Left lung (tissue), 10 donors: ENCODE data around the gene ALK. TPM values are rescaled to one million over a fixed set of nuclear protein-coding genes. Genes with fewer than 3 reads are reported as not detected.

Source experiments
- ATAC-seq: fragments of 200-7000 bp; cut with Tn5 transposase; one replicate; pipeline ENCODE4 v1.9.1; 2020; ENCODE audit warnings: moderate library complexity
- DNase-seq, 4 donors: peaks; one replicate each; pipeline ENCODE4 v3.0.0-alpha.2; 2013 to 2020
- H3K27ac ChIP-seq, 2 donors: fragments of 200-600 bp; sonication (generic) in 1 of 2; one replicate each; pipeline versions ENCODE4 v1.5.0 to v1.8.0; 2020 to 2021
- H3K27me3 ChIP-seq, 2 donors: fragments of 200-600 bp; sonication (generic) in 1 of 2; one replicate each; pipeline versions ENCODE4 v1.5.0 to v1.8.0; 2020 to 2021
- H3K36me3 ChIP-seq, 2 donors: fragments of 200-600 bp; sonication (generic) in 1 of 2; one replicate each; pipeline versions ENCODE4 v1.5.0 to v1.8.0; 2020 to 2021
- H3K4me1 ChIP-seq, 2 donors: fragments of 200-600 bp; one replicate each; pipeline ENCODE4 v1.8.0; 2021
- H3K4me3 ChIP-seq, 2 donors: fragments of 200-600 bp; sonication (generic) in 1 of 2; one replicate each; pipeline versions ENCODE4 v1.5.0 to v1.8.0; 2020 to 2021; ENCODE audit warnings: mild to moderate bottlenecking in 1 of 2
- H3K9me3 ChIP-seq, 2 donors: fragments of 200-600 bp; sonication (generic) in 1 of 2; one replicate each; pipeline versions ENCODE4 v1.5.0 to v1.8.0; 2020 to 2021
- intact Hi-C, 2 donors: fragments of 100-400 bp; cut with DNase I; formaldehyde crosslinking; loops; one replicate each; pipeline versions ENCODE4 v1.11.2 to v1.14.2; 2022
- polyA plus RNA-seq, 6 donors: library from polyadenylated mRNA; unstranded; fragments of 120-200 nt; gene quantifications; one replicate each; pipeline ENCODE4 v1.2.1, GENCODE V29; 2013; ENCODE audit not compliant: insufficient read length in 6 of 6
- total RNA-seq, 2 donors: library from RNA; stranded (reverse); fragmentation: NEBNext Ultra II Directional; extraction: Animal tissue kit (Norgen Biotek cat#: 25700); gene quantifications; one replicate each; pipeline ENCODE4 v1.2.1, GENCODE V29; 2021
- TF ChIP-seq, protein P1 (sequence below), 2 donors: fragments of 200-600 bp; sonication (generic) in 1 of 2; IDR thresholded peaks; one replicate each; pipeline versions ENCODE4 v1.5.0 to v1.8.0; 2021; ENCODE audit warnings: antibody characterized with exemption in 2 of 2
- donor health status: DM: no; HTN: yes; CAD: no.
- donor health status: DM: no; HTN: no; CAD: no.

Gene ALK
- total and polyA plus RNA-seq, 8 donors = 0.06 to 0.70 (median 0.12) TPM; not detected in 2

- Histone ChIP-seq H3K4me1 (no peaks in the 10 kb centered on the region), H3K27ac (no peak overlapping the region), H3K36me3 (no peaks in the 10 kb centered on the region), H3K27me3 (no peaks in the 10 kb centered on the region), H3K9me3 (peaks cover 0 to 5% of the 10 kb centered on the region in 2 donors), H3K4me3 (no peak overlapping the region)
- intact Hi-C loops = no loop called here
- TF ChIP-seq, protein P1, sequence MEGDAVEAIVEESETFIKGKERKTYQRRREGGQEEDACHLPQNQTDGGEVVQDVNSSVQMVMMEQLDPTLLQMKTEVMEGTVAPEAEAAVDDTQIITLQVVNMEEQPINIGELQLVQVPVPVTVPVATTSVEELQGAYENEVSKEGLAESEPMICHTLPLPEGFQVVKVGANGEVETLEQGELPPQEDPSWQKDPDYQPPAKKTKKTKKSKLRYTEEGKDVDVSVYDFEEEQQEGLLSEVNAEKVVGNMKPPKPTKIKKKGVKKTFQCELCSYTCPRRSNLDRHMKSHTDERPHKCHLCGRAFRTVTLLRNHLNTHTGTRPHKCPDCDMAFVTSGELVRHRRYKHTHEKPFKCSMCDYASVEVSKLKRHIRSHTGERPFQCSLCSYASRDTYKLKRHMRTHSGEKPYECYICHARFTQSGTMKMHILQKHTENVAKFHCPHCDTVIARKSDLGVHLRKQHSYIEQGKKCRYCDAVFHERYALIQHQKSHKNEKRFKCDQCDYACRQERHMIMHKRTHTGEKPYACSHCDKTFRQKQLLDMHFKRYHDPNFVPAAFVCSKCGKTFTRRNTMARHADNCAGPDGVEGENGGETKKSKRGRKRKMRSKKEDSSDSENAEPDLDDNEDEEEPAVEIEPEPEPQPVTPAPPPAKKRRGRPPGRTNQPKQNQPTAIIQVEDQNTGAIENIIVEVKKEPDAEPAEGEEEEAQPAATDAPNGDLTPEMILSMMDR (IDR thresholded peaks at IDR 0.05) = no peak
- DNase-seq = no peak
- no peak for ATAC-seq
Observed at GRCh38 chr2:29460190-29460589, 461.2 kb downstream of the ALK start.

DNA sequence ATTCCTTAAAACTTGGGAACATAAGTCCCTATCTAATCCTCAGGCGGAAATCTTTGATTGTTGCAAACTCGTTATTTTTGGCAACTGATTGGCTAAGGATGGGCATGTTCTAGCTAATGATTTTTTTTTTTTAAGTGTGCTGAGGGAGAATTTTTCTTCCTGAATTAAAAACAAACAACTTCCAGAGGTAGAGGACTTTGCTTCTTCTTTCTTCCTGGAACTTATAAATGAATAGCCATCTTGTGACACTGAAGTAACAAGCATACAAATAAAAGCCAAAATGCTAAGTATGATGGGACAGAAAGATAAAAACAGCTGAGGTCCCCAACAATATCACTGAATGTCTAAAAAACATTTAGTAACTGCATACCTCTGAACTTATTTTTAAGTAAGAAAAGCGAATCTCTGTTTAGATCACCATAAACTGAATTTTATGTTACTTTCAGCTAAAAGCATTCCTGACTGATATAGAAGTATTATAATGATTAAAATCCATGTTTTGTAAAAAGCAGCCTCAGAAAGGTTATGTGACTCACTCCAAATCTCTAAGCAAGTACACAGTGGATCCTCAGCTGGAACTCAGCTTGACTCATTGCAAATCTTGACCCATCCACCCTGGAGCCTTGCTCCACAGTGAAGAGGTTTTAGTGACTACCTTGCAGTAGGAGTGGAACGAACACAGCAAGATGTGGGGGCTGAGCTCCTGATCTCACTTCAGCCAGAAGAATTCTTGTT is 461.8 kb downstream of the ALK start:
- TF ChIP-seq, protein P1 (IDR thresholded peaks at IDR 0.05) = no peak
- Histone ChIP-seq H3K36me3 (no peaks in the 10 kb centered on the region), H3K9me3 (peaks cover 0 to 5% of the 10 kb centered on the region in 2 donors), H3K4me1 (no peaks in the 10 kb centered on the region), H3K27ac (no peak overlapping the region), H3K27me3 (no peaks in the 10 kb centered on the region), H3K4me3 (no peak overlapping the region)
- intact Hi-C loops = no loop called here
- ATAC-seq (peak; percentile 45), DNase-seq (no peak)

GRCh38 chr2:29456429-29456828 is 465.0 kb downstream of the ALK start:
- TF ChIP-seq, protein P1 (IDR thresholded peaks at IDR 0.05) = no peak
- DNase-seq = no peak
- intact Hi-C loops = no loop called here

GRCh38 chr2:29455200-29455860 is 466.1 kb downstream of the ALK start:
- peak; percentile 82 for ATAC-seq

More at GRCh38 chr2:29456429-29456828, 465.0 kb downstream of the ALK start:
- H3K36me3 ChIP-seq = no peaks in the 10 kb centered on the region
- no peak overlapping the region for H3K27ac ChIP-seq
- peaks cover 0 to 5% of the 10 kb centered on the region in 2 donors for H3K9me3 ChIP-seq
- no peak overlapping the region for H3K4me3 ChIP-seq
- no peaks in the 10 kb centered on the region for H3K27me3 ChIP-seq
- no peak for ATAC-seq
- H3K4me1 ChIP-seq = no peaks in the 10 kb centered on the region

DNA sequence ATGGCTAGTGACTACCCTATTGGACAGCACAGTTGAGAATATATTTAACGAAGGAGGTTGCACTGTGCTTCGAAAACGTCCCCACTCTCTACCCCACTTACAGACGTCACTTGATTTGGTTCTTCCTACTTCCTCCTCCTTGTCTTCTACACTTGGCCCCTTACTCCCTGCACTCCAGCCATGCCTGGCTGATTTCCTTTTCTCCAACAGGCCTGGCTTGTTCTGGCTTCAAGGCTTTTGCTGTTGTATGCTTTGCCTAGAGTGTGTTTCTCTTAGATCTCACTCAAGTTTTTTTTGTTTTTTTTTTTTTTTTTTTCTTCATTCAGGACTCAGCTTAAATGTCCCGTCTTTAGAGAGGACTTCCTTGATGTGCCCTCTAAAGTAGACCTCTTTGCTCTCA is 469.4 kb downstream of the ALK start:
- intact Hi-C loops = no loop called here
- no peak overlapping the region for H3K27ac ChIP-seq
- H3K4me1 ChIP-seq = no peaks in the 10 kb centered on the region
- peaks cover 0 to 5% of the 10 kb centered on the region in 2 donors for H3K9me3 ChIP-seq
- no peaks in the 10 kb centered on the region for H3K36me3 ChIP-seq
- no peak overlapping the region for H3K4me3 ChIP-seq
- TF ChIP-seq, protein P1 (IDR thresholded peaks at IDR 0.05) = no peak
- no peak for DNase-seq
- ATAC-seq = no peak
- H3K27me3 ChIP-seq = no peaks in the 10 kb centered on the region

More at GRCh38 chr2:29455200-29455860, 466.1 kb downstream of the ALK start:
- no peak overlapping the region for H3K27ac ChIP-seq
- no peaks in the 10 kb centered on the region for H3K27me3 ChIP-seq
- H3K9me3 ChIP-seq = peaks cover 0 to 5% of the 10 kb centered on the region in 2 donors
- no peaks in the 10 kb centered on the region for H3K36me3 ChIP-seq
- intact Hi-C loops = no loop called here
- H3K4me1 ChIP-seq = no peaks in the 10 kb centered on the region
- no peak overlapping the region for H3K4me3 ChIP-seq
- DNase-seq = no peak
- TF ChIP-seq, protein P1 (IDR thresholded peaks at IDR 0.05) = no peak
